Measurements from ENCODE around the gene PACRG. TPM values are rescaled to one million over a fixed set of nuclear protein-coding genes. Genes with fewer than 3 reads are reported as not detected.

PACRG gene
- total RNA-seq, 6 donors from 2014 or later = 0.52 to 15.3 (median 3.1) TPM

DNA sequence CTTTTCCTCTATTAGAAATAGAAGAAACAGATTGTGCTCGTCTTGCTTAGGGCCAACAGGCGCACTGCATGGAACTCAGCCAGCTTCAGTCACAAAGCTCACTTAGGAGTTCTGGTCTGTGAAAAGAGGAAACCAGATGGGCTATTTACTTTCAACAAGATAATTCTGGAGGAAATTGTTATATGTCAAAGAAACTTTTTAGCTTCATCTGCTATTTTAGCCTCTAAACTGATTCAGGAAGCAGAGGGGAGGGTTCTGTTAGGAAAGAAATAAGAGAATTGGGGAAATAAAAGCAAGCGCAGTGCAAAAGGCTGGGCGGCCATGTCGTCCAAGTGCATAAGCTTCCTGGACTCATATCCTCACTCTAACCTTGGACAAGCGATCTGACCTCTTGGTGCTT, 21.5 kb upstream of the PACRG start:
- TF ChIP-seq EP300 (IDR thresholded peaks at IDR 0.05) = no peak
- TF ChIP-seq POLR2A (IDR thresholded peaks at IDR 0.05) = no peak
- no peak for TF ChIP-seq POLR2AphosphoS5 (IDR thresholded peaks at IDR 0.05)
- TF ChIP-seq, protein P1, sequence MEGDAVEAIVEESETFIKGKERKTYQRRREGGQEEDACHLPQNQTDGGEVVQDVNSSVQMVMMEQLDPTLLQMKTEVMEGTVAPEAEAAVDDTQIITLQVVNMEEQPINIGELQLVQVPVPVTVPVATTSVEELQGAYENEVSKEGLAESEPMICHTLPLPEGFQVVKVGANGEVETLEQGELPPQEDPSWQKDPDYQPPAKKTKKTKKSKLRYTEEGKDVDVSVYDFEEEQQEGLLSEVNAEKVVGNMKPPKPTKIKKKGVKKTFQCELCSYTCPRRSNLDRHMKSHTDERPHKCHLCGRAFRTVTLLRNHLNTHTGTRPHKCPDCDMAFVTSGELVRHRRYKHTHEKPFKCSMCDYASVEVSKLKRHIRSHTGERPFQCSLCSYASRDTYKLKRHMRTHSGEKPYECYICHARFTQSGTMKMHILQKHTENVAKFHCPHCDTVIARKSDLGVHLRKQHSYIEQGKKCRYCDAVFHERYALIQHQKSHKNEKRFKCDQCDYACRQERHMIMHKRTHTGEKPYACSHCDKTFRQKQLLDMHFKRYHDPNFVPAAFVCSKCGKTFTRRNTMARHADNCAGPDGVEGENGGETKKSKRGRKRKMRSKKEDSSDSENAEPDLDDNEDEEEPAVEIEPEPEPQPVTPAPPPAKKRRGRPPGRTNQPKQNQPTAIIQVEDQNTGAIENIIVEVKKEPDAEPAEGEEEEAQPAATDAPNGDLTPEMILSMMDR (IDR thresholded peaks at IDR 0.05) = no peak
- 30 to 31% methylated on average over 6 of the region's 6 CpGs for WGBS, 2 donors
- no peaks in the 10 kb centered on the region for H3K36me3 ChIP-seq
- no peaks in the 10 kb centered on the region for H3K27me3 ChIP-seq
- H3K27ac ChIP-seq = peak overlapping the region; percentile 10 to 62 (median 46)
- peaks cover 0 to 4% (median 0%) of the 10 kb centered on the region in 4 donors for H3K4me1 ChIP-seq
- peak in 1 of 2 donors; percentile 76 for ATAC-seq (ENCODE audit: low FRiP score in 2 of 2)
- H3K4me3 ChIP-seq = peak overlapping the region in 1 of 4 donors; percentile 20
- DNase-seq = peak in 1 of 2 donors; percentile 27
- no peaks in the 10 kb centered on the region for H3K9me3 ChIP-seq

GRCh38 chr6:162708971-162709370, 18.8 kb upstream of the PACRG start:
- DNase-seq = no peak
- TF ChIP-seq, protein P1 (IDR thresholded peaks at IDR 0.05) = no peak
- TF ChIP-seq EP300 (IDR thresholded peaks at IDR 0.05) = no peak
- TF ChIP-seq POLR2A (IDR thresholded peaks at IDR 0.05) = no peak
- no peak for TF ChIP-seq POLR2AphosphoS5 (IDR thresholded peaks at IDR 0.05)
- 96% methylated on average over 6 of the region's 6 CpGs for WGBS, 2 donors
- H3K4me3 ChIP-seq = no peak overlapping the region
- no peaks in the 10 kb centered on the region for H3K27me3 ChIP-seq
- H3K36me3 ChIP-seq = no peaks in the 10 kb centered on the region
- H3K9me3 ChIP-seq = no peaks in the 10 kb centered on the region
- no peak for ATAC-seq (ENCODE audit: low FRiP score in 2 of 2)
- no peak overlapping the region for H3K27ac ChIP-seq
- H3K4me1 ChIP-seq = peaks cover 0 to 4% (median 0%) of the 10 kb centered on the region in 4 donors

DNA sequence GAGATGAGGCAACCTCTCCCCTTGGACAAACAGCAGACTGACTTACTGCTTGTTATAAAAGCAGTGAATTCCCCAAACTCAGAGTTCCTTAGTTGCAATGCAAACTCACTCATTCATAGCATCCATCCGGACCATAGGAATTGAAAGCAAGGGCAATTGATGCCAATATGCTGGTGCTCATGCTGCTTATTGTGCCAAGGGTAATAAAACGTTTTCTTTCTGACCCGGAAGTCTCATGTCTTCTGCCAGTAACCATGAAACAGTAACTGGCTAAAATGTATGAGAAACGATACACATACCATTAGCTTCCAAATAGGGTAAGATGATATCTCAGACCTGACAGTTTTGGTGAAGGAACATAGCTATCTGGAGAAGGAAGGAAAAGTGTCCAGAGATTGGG, 18.3 kb upstream of the PACRG start:
- Histone ChIP-seq H3K36me3 (no peaks in the 10 kb centered on the region), H3K9me3 (no peaks in the 10 kb centered on the region), H3K27ac (no peak overlapping the region), H3K4me3 (no peak overlapping the region), H3K4me1 (peaks cover 0 to 4% (median 0%) of the 10 kb centered on the region in 4 donors), H3K27me3 (no peaks in the 10 kb centered on the region)
- ATAC-seq (ENCODE audit: low FRiP score in 2 of 2) = no peak
- WGBS, 2 donors = 87 to 90% methylated on average over 4 of the region's 4 CpGs
- TF ChIP-seq EP300 (IDR thresholded peaks at IDR 0.05) (no peak), POLR2A (IDR thresholded peaks at IDR 0.05) (no peak), POLR2AphosphoS5 (IDR thresholded peaks at IDR 0.05) (no peak)
- TF ChIP-seq, protein P1 (IDR thresholded peaks at IDR 0.05) = no peak
- DNase-seq = no peak

GRCh38 chr6:162710419-162710818, 17.4 kb upstream of the PACRG start:
- Histone ChIP-seq H3K36me3 (no peaks in the 10 kb centered on the region), H3K27ac (no peak overlapping the region), H3K4me3 (no peak overlapping the region), H3K4me1 (peaks cover 0 to 4% (median 0%) of the 10 kb centered on the region in 4 donors), H3K27me3 (no peaks in the 10 kb centered on the region), H3K9me3 (no peaks in the 10 kb centered on the region)
- ATAC-seq (ENCODE audit: low FRiP score in 2 of 2) = no peak
- TF ChIP-seq POLR2A (IDR thresholded peaks at IDR 0.05) (no peak), EP300 (IDR thresholded peaks at IDR 0.05) (no peak), POLR2AphosphoS5 (IDR thresholded peaks at IDR 0.05) (no peak)
- TF ChIP-seq, protein P1 (IDR thresholded peaks at IDR 0.05) = no peak
- 91 to 100% methylated on average over 1 of the region's 1 CpG for WGBS, 2 donors
- DNase-seq = no peak

DNA sequence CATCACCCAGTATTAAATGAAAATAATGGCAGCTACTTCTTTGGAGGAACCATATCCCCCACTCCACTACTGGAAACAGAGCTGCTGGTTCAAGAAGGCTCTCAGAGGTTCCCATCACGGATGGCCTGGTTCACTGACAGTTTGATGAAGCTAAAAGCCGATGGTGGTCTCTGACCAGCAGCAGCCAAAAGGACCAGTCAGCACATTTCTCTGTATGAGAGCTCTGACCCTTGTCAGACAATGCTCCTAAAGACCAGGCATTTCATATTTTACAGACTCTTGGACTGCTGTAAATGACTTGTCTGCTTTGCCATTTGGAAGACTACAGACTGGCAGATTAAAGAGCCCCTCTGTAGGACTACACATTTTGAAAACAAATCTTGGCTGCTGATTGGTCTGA, 16.8 kb upstream of the PACRG start:
- no peaks in the 10 kb centered on the region for H3K27me3 ChIP-seq
- ATAC-seq (ENCODE audit: low FRiP score in 2 of 2) = no peak
- H3K27ac ChIP-seq = no peak overlapping the region
- no peak for TF ChIP-seq POLR2AphosphoS5 (IDR thresholded peaks at IDR 0.05)
- TF ChIP-seq POLR2A (IDR thresholded peaks at IDR 0.05) = no peak
- no peak for TF ChIP-seq EP300 (IDR thresholded peaks at IDR 0.05)
- TF ChIP-seq, protein P1 (IDR thresholded peaks at IDR 0.05) = no peak
- H3K36me3 ChIP-seq = no peaks in the 10 kb centered on the region
- H3K9me3 ChIP-seq = no peaks in the 10 kb centered on the region
- 88% methylated on average over 2 of the region's 2 CpGs; no CpG with 5 or more reads in 1 of the 2 donors for WGBS, 2 donors
- peaks cover 0 to under 1% (median 0%) of the 10 kb centered on the region in 4 donors for H3K4me1 ChIP-seq
- H3K4me3 ChIP-seq = no peak overlapping the region
- DNase-seq = no peak

Data from upper lobe of left lung (tissue), 6 donors.